Liver (tissue), 9 donors: Measurements from ENCODE around the gene SLC16A10. TPM values are rescaled to one million over a fixed set of nuclear protein-coding genes. Genes with fewer than 3 reads are reported as not detected.

Experiments used
- DNase-seq: peaks from one replicate; pipeline ENCODE4 v3.0.0-alpha.2; 2017; ENCODE audit warnings: low spot score
- H3K27ac ChIP-seq, 2 donors: one replicate each; pipeline ENCODE4 v1.7.0; 2013; ENCODE audit warnings: inconsistent platforms in 2 of 2, low read length in 2 of 2, control low read depth in 1 of 2, low read depth in 1 of 2, mild to moderate bottlenecking in 1 of 2
- H3K27me3 ChIP-seq, 4 donors: one replicate each; pipeline versions ENCODE4 v1.6.1 to v1.7.0; 2013; ENCODE audit warnings: low read length in 3 of 4, inconsistent platforms in 1 of 4, mild to moderate bottlenecking in 1 of 4, moderate library complexity in 1 of 4; ENCODE audit not compliant: control insufficient read depth in 4 of 4, insufficient read depth in 4 of 4
- H3K36me3 ChIP-seq, 4 donors: one replicate each; pipeline versions ENCODE4 v1.6.1 to v1.7.0; 2013; ENCODE audit warnings: low read length in 3 of 4, mild to moderate bottlenecking in 3 of 4, low read depth in 1 of 4, moderate library complexity in 1 of 4; ENCODE audit not compliant: control insufficient read depth in 4 of 4, insufficient read depth in 3 of 4
- H3K4me1 ChIP-seq, 4 donors: one replicate each; pipeline versions ENCODE4 v1.6.1 to v1.7.0; 2013; ENCODE audit warnings: low read length in 3 of 4, mild to moderate bottlenecking in 3 of 4, moderate library complexity in 1 of 4; ENCODE audit not compliant: control insufficient read depth in 4 of 4, insufficient read depth in 4 of 4
- H3K4me3 ChIP-seq, 3 donors: one replicate each; pipeline versions ENCODE4 v1.6.1 to v1.7.0; 2013; ENCODE audit warnings: low read length in 3 of 3, control low read depth in 1 of 3, low read depth in 1 of 3, mild to moderate bottlenecking in 1 of 3
- H3K9ac ChIP-seq, 2 donors: one replicate each; pipeline ENCODE4 v1.7.0; 2013; ENCODE audit warnings: low read length in 2 of 2, mild to moderate bottlenecking in 2 of 2, moderate library complexity in 2 of 2, control low read depth in 1 of 2, low read depth in 1 of 2
- H3K9me3 ChIP-seq, 4 donors: one replicate each; pipeline versions ENCODE4 v1.6.1 to v1.7.0; 2013; ENCODE audit warnings: low read length in 3 of 4; ENCODE audit not compliant: control insufficient read depth in 4 of 4
- EGR1 ChIP-seq, 2 donors: IDR thresholded peaks; 2 replicates each; pipeline ENCODE4 v1.6.1; 2016 to 2018; ENCODE audit warnings: antibody characterized with exemption in 2 of 2, low read depth in 2 of 2
- FOXA1 ChIP-seq: IDR thresholded peaks from 2 replicates; pipeline ENCODE4 v1.6.1; 2016; ENCODE audit warnings: antibody characterized with exemption
- FOXA2 ChIP-seq: IDR thresholded peaks from 2 replicates; pipeline ENCODE4 v1.6.1; 2016; ENCODE audit warnings: antibody characterized with exemption
- HNF4A ChIP-seq, 2 donors: conservative IDR thresholded peaks; 2 replicates each; pipeline ENCODE4 v1.6.1; 2016; ENCODE audit warnings: antibody characterized with exemption in 2 of 2, mild to moderate bottlenecking in 2 of 2
- HNF4G ChIP-seq: IDR thresholded peaks from 2 replicates; pipeline ENCODE4 v1.6.1; 2016; ENCODE audit warnings: antibody characterized with exemption
- JUND ChIP-seq, 2 donors: IDR thresholded peaks; 2 replicates each; pipeline ENCODE4 v1.6.1; 2016; ENCODE audit warnings: antibody characterized with exemption in 2 of 2
- NR2F2 ChIP-seq: IDR thresholded peaks from 2 replicates; pipeline ENCODE4 v1.6.1; 2016; ENCODE audit warnings: antibody characterized with exemption
- RAD21 ChIP-seq, 2 donors: IDR thresholded peaks; 2 replicates each; pipeline ENCODE4 v1.6.1; 2016; ENCODE audit warnings: antibody characterized with exemption in 2 of 2, mild to moderate bottlenecking in 2 of 2
- REST ChIP-seq: IDR thresholded peaks from 2 replicates; pipeline ENCODE4 v1.6.1; 2016; ENCODE audit warnings: antibody characterized with exemption, mild to moderate bottlenecking
- RXRA ChIP-seq, 2 donors: IDR thresholded peaks; 2 replicates each; pipeline ENCODE4 v1.6.1; 2017 to 2018; ENCODE audit warnings: antibody characterized with exemption in 2 of 2, mild to moderate bottlenecking in 1 of 2
- SP1 ChIP-seq: IDR thresholded peaks from 2 replicates; pipeline ENCODE4 v1.6.1; 2018; ENCODE audit warnings: antibody characterized with exemption, mild to moderate bottlenecking
- TAF1 ChIP-seq: conservative IDR thresholded peaks from 2 replicates; pipeline ENCODE4 v1.6.1; 2016; ENCODE audit warnings: antibody characterized with exemption, mild to moderate bottlenecking
- YY1 ChIP-seq: IDR thresholded peaks from 2 replicates; pipeline ENCODE4 v1.6.1; 2016; ENCODE audit warnings: antibody characterized with exemption, mild to moderate bottlenecking
- ZBTB33 ChIP-seq: IDR thresholded peaks from 2 replicates; pipeline ENCODE4 v1.6.1; 2016; ENCODE audit warnings: antibody characterized with exemption
- WGBS: extraction: QIAGEN DNeasy Blood & Tissue Kit; methylation state at CpG from one replicate; pipeline ENCODE4 v1.1.7; 2013; 5-methylcytosine and 5-hydroxymethylcytosine counted together
- polyA plus RNA-seq, 2 donors: library from polyadenylated mRNA; stranded (reverse) in 1 of 2; unstranded in 1 of 2; fragments of 200-250 nt in 1 of 2; fragments of >200 nt in 1 of 2; fragmentation: Nextera tagmentation in 1 of 2; extraction: Ambion mirVana in 1 of 2; gene quantifications; one replicate each; pipeline versions ENCODE4 v1.2.1 to v1.2.3, GENCODE V29; 2013 to 2015
- total RNA-seq, 2 donors: library from RNA; depleted of rRNA; stranded (reverse); fragments of >200 nt; gene quantifications; one replicate each; pipeline ENCODE4 v1.2.3, GENCODE V29; 2014
- TF ChIP-seq, protein P1 (sequence below): IDR thresholded peaks from 2 replicates; pipeline ENCODE4 v1.6.1; 2016; ENCODE audit warnings: antibody characterized with exemption
- TF ChIP-seq, protein P2 (sequence below): IDR thresholded peaks from 2 replicates; pipeline ENCODE4 v1.6.1; 2016; ENCODE audit warnings: antibody characterized with exemption
- donor health status: healthy.
- donor health status: healthy.
- donor health status: healthy.
- donor health status: healthy.
- donor health status: healthy.

The SLC16A10 gene
- total and polyA plus RNA-seq, 4 donors, result 1.8 to 16.7 (median 8.4) TPM

DNA sequence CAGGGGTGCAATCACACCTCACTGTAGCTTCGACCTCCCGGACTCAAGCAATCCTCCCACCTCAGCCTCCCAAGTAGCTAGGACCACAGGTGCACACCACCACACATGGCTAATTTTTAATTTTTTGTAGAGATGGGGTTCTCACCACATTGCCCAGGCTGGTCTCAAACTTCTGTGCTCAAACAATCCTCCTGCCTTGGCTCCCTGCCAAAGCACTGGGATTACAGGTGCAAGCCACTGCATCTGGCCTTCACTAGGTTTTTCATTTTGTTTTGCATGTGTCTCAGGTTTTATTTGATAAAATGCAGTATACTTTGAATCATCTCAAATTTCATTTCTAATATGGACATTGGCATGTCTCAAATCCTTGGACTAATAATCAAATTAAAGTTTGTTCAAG lies 98.7 kb downstream of the SLC16A10 start:
- Histone ChIP-seq H3K27ac (no peak overlapping the region), H3K4me1 (peaks cover 2 to 9% (median 6%) of the 10 kb centered on the region in 4 donors), H3K4me3 (no peak overlapping the region), H3K27me3 (no peaks in the 10 kb centered on the region), H3K36me3 (no peaks in the 10 kb centered on the region), H3K9ac (no peak overlapping the region), H3K9me3 (no peaks in the 10 kb centered on the region)
- DNase-seq, result no peak
- TF ChIP-seq, protein P1, sequence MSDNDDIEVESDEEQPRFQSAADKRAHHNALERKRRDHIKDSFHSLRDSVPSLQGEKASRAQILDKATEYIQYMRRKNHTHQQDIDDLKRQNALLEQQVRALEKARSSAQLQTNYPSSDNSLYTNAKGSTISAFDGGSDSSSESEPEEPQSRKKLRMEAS, result no peak
- TF ChIP-seq EGR1 (IDR thresholded peaks at IDR 0.05; ENCODE audit: low read depth in 2 of 2) (no peak), SP1 (no peak), RXRA (IDR thresholded peaks at IDR 0.05) (no peak), HNF4A (conservative IDR thresholded peaks at IDR 0.05) (no peak), FOXA1 (no peak), TAF1 (no peak), REST (no peak), HNF4G (no peak), ZBTB33 (no peak), YY1 (no peak), RAD21 (IDR thresholded peaks at IDR 0.05) (no peak)
- TF ChIP-seq, protein P2, sequence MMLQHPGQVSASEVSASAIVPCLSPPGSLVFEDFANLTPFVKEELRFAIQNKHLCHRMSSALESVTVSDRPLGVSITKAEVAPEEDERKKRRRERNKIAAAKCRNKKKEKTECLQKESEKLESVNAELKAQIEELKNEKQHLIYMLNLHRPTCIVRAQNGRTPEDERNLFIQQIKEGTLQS, result no peak
- 96% methylated on average over 2 of the region's 2 CpGs for WGBS

DNA sequence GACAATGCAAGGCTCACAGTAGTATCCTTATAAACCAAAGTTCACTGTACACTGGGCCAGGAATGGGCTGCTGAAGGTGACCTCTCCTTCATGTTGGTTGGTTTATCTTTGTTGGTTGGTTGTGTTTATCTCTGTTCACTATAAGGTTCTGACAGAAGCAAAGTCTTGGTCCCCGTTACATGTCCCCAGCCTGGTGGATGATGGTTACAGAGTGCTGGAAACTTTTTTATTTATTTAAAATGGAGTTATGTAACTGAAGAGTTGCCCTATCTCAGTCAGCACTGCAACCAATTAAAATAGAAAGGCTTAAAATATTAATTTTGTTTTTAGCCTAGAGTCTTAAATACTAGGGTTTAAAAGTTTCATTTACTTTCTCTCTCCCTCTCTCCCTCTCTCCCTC lies 100.6 kb downstream of the SLC16A10 start:
- Histone ChIP-seq H3K9me3 (no peaks in the 10 kb centered on the region), H3K27me3 (no peaks in the 10 kb centered on the region), H3K4me3 (no peak overlapping the region), H3K36me3 (no peaks in the 10 kb centered on the region), H3K27ac (no peak overlapping the region), H3K4me1 (peaks cover 2 to 9% (median 6%) of the 10 kb centered on the region in 4 donors), H3K9ac (no peak overlapping the region)
- TF ChIP-seq NR2F2, result no peak
- peak; percentile 41 for TF ChIP-seq YY1
- peak in 1 of 2 donors; percentile 27 for TF ChIP-seq RAD21 (IDR thresholded peaks at IDR 0.05)
- TF ChIP-seq HNF4A (conservative IDR thresholded peaks at IDR 0.05), result peak; percentile 25 to 40
- peak in 1 of 2 donors; percentile 14 for TF ChIP-seq RXRA (IDR thresholded peaks at IDR 0.05)
- no peak for TF ChIP-seq HNF4G
- TF ChIP-seq FOXA2, result no peak
- no peak for TF ChIP-seq JUND (IDR thresholded peaks at IDR 0.05)
- no peak for TF ChIP-seq FOXA1
- no peak for DNase-seq
- WGBS, result 59% methylated on average over 1 of the region's 1 CpG
